SHP77 (cell line): Measurements from ENCODE around the gene CCDC82.

Experiments
- DNase-seq, 2 experiments: peaks; one replicate each; lab custom pipeline; 2025; lab: John Stamatoyannopoulos, UW

CCDC82 gene

GRCh38 chr11:96329419-96329818 is 60.3 kb downstream of the CCDC82 start:
- no peak for DNase-seq

- DNase-seq: no peak
Measured at GRCh38 chr11:96328395-96329010, 61.2 kb downstream of the CCDC82 start.

- no peak for DNase-seq
Measured at GRCh38 chr11:96326959-96327358, 62.8 kb downstream of the CCDC82 start.

- DNase-seq: no peak
Measured at GRCh38 chr11:96324912-96325311, 64.8 kb downstream of the CCDC82 start.

GRCh38 chr11:96323642-96323985 is 66.1 kb downstream of the CCDC82 start:
- no peak for DNase-seq

- no peak for DNase-seq
Measured at GRCh38 chr11:96322775-96323641, 66.7 kb downstream of the CCDC82 start.

- DNase-seq: no peak
Measured at GRCh38 chr11:96321091-96321490, 68.6 kb downstream of the CCDC82 start.

GRCh38 chr11:96319898-96320656 is 69.6 kb downstream of the CCDC82 start:
- DNase-seq: no peak

GRCh38 chr11:96318850-96319249 is 70.9 kb downstream of the CCDC82 start:
- DNase-seq: no peak

GRCh38 chr11:96318399-96318798 is 71.3 kb downstream of the CCDC82 start:
- no peak for DNase-seq

- no peak for DNase-seq
Measured at GRCh38 chr11:96317985-96318384, 71.7 kb downstream of the CCDC82 start.

GRCh38 chr11:96317571-96317970 is 72.1 kb downstream of the CCDC82 start:
- DNase-seq: no peak

GRCh38 chr11:96316869-96317268 is 72.8 kb downstream of the CCDC82 start:
- DNase-seq: no peak

- no peak for DNase-seq
Measured at GRCh38 chr11:96315476-96315875, 74.2 kb downstream of the CCDC82 start.

- DNase-seq: no peak
Measured at GRCh38 chr11:96314326-96315020, 75.2 kb downstream of the CCDC82 start.

GRCh38 chr11:96313163-96313562 is 76.5 kb downstream of the CCDC82 start:
- no peak for DNase-seq

- DNase-seq: no peak
Measured at GRCh38 chr11:96311120-96311568, 78.6 kb downstream of the CCDC82 start.

GRCh38 chr11:96310236-96310635 is 79.5 kb downstream of the CCDC82 start:
- DNase-seq: no peak

- no peak for DNase-seq
Measured at GRCh38 chr11:96309643-96310017, 80.1 kb downstream of the CCDC82 start.

- no peak for DNase-seq
Measured at GRCh38 chr11:96309016-96309642, 80.6 kb downstream of the CCDC82 start.

GRCh38 chr11:96307776-96308140 is 82.0 kb downstream of the CCDC82 start:
- no peak for DNase-seq
